ENCODE results near the gene GRB10.

DNA sequence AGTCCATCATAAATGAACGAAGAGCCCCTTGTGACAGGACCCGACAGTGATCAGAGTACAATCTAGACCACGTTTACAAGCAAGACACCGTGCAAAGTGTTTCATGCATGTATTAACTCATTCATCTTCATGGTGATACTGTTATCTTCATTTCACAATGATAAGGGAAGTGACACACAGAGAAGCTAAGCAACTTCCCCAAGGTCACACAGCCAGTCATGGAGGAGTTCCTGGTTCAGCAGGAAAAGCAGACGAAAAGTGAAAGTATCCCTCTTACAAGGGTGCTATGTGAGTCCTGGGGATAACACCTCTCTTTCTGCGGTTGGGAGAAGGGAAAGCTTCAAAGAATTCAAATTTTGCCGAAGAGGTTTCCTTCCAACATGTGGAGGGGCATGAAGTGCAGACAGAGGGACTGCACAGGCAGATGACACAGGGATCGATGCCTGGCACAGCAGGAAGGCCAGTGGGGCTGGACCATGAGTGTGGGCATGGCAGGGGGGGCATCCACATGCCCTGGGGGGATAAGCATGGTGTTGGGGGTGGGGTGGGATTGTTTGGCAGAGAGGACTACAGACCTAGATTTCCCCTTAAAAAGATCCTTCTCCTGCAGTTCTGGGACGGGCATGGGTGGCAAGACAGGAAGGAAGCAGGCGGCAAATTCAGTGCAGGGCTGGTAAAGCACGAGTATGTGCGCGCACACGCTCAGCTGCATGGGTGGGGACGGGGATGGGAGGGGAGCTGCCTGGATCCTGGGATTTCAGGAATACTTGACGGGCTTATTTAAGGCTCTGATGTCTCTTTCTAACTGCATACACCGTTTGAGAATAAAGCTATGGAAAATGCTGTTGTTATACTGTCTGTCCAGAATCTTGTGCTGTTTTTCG lies 184.0 kb downstream of the GRB10 start:
- TF ChIP-seq, protein P1, sequence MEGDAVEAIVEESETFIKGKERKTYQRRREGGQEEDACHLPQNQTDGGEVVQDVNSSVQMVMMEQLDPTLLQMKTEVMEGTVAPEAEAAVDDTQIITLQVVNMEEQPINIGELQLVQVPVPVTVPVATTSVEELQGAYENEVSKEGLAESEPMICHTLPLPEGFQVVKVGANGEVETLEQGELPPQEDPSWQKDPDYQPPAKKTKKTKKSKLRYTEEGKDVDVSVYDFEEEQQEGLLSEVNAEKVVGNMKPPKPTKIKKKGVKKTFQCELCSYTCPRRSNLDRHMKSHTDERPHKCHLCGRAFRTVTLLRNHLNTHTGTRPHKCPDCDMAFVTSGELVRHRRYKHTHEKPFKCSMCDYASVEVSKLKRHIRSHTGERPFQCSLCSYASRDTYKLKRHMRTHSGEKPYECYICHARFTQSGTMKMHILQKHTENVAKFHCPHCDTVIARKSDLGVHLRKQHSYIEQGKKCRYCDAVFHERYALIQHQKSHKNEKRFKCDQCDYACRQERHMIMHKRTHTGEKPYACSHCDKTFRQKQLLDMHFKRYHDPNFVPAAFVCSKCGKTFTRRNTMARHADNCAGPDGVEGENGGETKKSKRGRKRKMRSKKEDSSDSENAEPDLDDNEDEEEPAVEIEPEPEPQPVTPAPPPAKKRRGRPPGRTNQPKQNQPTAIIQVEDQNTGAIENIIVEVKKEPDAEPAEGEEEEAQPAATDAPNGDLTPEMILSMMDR (IDR thresholded peaks at IDR 0.05), result no peak
- TF ChIP-seq POLR2AphosphoS5 (IDR thresholded peaks at IDR 0.05), result no peak

All from breast epithelium (tissue), 3 donors.